C4-2B (cell line): ENCODE data around the gene FAM118B.

Source experiments
- H3K27ac ChIP-seq: fragments of 450-650 bp; 2 replicates; pipeline ENCODE4 v1.5.1; 2017
- CTCF ChIP-seq: fragments of 450-650 bp; conservative IDR thresholded peaks from 2 replicates; pipeline ENCODE4 v1.5.1; 2017; ENCODE audit warnings: mild to moderate bottlenecking
- ZFX ChIP-seq: fragments of 450-650 bp; IDR thresholded peaks from 2 replicates; pipeline ENCODE4 v1.6.1; 2017

Gene FAM118B

GRCh38 chr11:126195119-126195518, 16.5 kb upstream of the FAM118B start:
- H3K27ac ChIP-seq, result no peak overlapping the region
- no peak for TF ChIP-seq CTCF
- TF ChIP-seq ZFX, result no peak

GRCh38 chr11:126197277-126197939, 14.2 kb upstream of the FAM118B start:
- H3K27ac ChIP-seq, result no peak overlapping the region
- TF ChIP-seq CTCF, result no peak
- no peak for TF ChIP-seq ZFX

GRCh38 chr11:126198648-126199047, 12.9 kb upstream of the FAM118B start:
- no peak for TF ChIP-seq ZFX
- no peak for TF ChIP-seq CTCF

GRCh38 chr11:126202646-126203359, 8.8 kb upstream of the FAM118B start:
- H3K27ac ChIP-seq, result no peak overlapping the region
- no peak for TF ChIP-seq ZFX
- TF ChIP-seq CTCF, result no peak

More at GRCh38 chr11:126198648-126199047, 12.9 kb upstream of the FAM118B start:
- H3K27ac ChIP-seq, result no peak overlapping the region

- TF ChIP-seq CTCF (no peak), ZFX (no peak)
Measured at GRCh38 chr11:126205359-126205758, 6.2 kb upstream of the FAM118B start.

GRCh38 chr11:126207896-126208295, 3.7 kb upstream of the FAM118B start:
- no peak for TF ChIP-seq ZFX
- no peak for TF ChIP-seq CTCF

More at GRCh38 chr11:126205359-126205758, 6.2 kb upstream of the FAM118B start:
- H3K27ac ChIP-seq, result no peak overlapping the region

GRCh38 chr11:126210871-126211235, 729 bp upstream of the FAM118B start:
- peak overlapping the region; percentile 71 for H3K27ac ChIP-seq
- TF ChIP-seq CTCF (no peak), ZFX (no peak)

More at GRCh38 chr11:126207896-126208295, 3.7 kb upstream of the FAM118B start:
- H3K27ac ChIP-seq, result no peak overlapping the region
